Esophagus squamous epithelium (tissue), 4 donors: ENCODE data around the gene GTF2IRD1.

Source experiments
- POLR2A ChIP-seq, 4 donors: fragments of 450-650 bp; IDR thresholded peaks; one replicate each; pipeline ENCODE4 v1.6.1; 2017; ENCODE audit warnings: antibody characterized with exemption in 4 of 4, mild to moderate bottlenecking in 4 of 4, moderate library complexity in 3 of 4
- TF ChIP-seq, protein P1 (sequence below), 6 experiments: fragments of 450-650 bp in 4 of 6; fragments of 200-600 bp in 2 of 6; sonication (generic) in 2 of 6; IDR thresholded peaks; one replicate each; pipeline ENCODE4 v1.5.1; 2016 to 2019; ENCODE audit warnings: antibody characterized with exemption in 6 of 6, mild to moderate bottlenecking in 4 of 6, moderate library complexity in 4 of 6

GRCh38 chr7:74475987-74476350 lies 22.3 kb downstream of the GTF2IRD1 start:
- TF ChIP-seq, protein P1, sequence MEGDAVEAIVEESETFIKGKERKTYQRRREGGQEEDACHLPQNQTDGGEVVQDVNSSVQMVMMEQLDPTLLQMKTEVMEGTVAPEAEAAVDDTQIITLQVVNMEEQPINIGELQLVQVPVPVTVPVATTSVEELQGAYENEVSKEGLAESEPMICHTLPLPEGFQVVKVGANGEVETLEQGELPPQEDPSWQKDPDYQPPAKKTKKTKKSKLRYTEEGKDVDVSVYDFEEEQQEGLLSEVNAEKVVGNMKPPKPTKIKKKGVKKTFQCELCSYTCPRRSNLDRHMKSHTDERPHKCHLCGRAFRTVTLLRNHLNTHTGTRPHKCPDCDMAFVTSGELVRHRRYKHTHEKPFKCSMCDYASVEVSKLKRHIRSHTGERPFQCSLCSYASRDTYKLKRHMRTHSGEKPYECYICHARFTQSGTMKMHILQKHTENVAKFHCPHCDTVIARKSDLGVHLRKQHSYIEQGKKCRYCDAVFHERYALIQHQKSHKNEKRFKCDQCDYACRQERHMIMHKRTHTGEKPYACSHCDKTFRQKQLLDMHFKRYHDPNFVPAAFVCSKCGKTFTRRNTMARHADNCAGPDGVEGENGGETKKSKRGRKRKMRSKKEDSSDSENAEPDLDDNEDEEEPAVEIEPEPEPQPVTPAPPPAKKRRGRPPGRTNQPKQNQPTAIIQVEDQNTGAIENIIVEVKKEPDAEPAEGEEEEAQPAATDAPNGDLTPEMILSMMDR (IDR thresholded peaks at IDR 0.05), result no peak
- TF ChIP-seq POLR2A (IDR thresholded peaks at IDR 0.05), result no peak
